Measurements from ENCODE around the gene NAT10.
"Not testable (repeated sequence)": the region's sequence is repeated elsewhere in the genome, so short reads cannot be mapped to it uniquely, and the experiment has no call there.

Gene NAT10

GRCh38 chr11:34168642-34169420 is 63.4 kb downstream of the NAT10 start:
- no peak for DNase-seq (ENCODE audit: low read depth)

- no peak for DNase-seq (ENCODE audit: low read depth)
Measured at GRCh38 chr11:34169686-34170085, 64.3 kb downstream of the NAT10 start.

- no peak for DNase-seq (ENCODE audit: low read depth)
Measured at GRCh38 chr11:34173050-34173449, 67.6 kb downstream of the NAT10 start.

GRCh38 chr11:34174412-34175041 is 69.1 kb downstream of the NAT10 start:
- DNase-seq (ENCODE audit: low read depth) = no peak

GRCh38 chr11:34175284-34176019 is 70.0 kb downstream of the NAT10 start:
- no peak for DNase-seq (ENCODE audit: low read depth)

- DNase-seq (ENCODE audit: low read depth) = no peak
Measured at GRCh38 chr11:34176751-34177209, 71.4 kb downstream of the NAT10 start.

GRCh38 chr11:34178209-34178821 is 72.9 kb downstream of the NAT10 start:
- DNase-seq (ENCODE audit: low read depth) = no peak

- DNase-seq (ENCODE audit: low read depth) = no peak
Measured at GRCh38 chr11:34179026-34179675, 73.7 kb downstream of the NAT10 start.

GRCh38 chr11:34180040-34180813 is 74.8 kb downstream of the NAT10 start:
- no peak for DNase-seq (ENCODE audit: low read depth)

GRCh38 chr11:34180814-34181165 is 75.4 kb downstream of the NAT10 start:
- DNase-seq (ENCODE audit: low read depth) = not testable (repeated sequence)

GRCh38 chr11:34181251-34181650 is 75.8 kb downstream of the NAT10 start:
- no peak for DNase-seq (ENCODE audit: low read depth)

GRCh38 chr11:34181856-34182405 is 76.5 kb downstream of the NAT10 start:
- no peak for DNase-seq (ENCODE audit: low read depth)

GRCh38 chr11:34182425-34182824 is 77.0 kb downstream of the NAT10 start:
- DNase-seq (ENCODE audit: low read depth) = no peak

- DNase-seq (ENCODE audit: low read depth) = no peak
Measured at GRCh38 chr11:34182921-34183685, 77.7 kb downstream of the NAT10 start.

- DNase-seq (ENCODE audit: low read depth) = no peak
Measured at GRCh38 chr11:34183848-34184391, 78.5 kb downstream of the NAT10 start.

GRCh38 chr11:34184505-34185015 is 79.1 kb downstream of the NAT10 start:
- DNase-seq (ENCODE audit: low read depth) = no peak

GRCh38 chr11:34185926-34186841 is 80.8 kb downstream of the NAT10 start:
- DNase-seq (ENCODE audit: low read depth) = no peak

- no peak for DNase-seq (ENCODE audit: low read depth)
Measured at GRCh38 chr11:34188181-34188580, 82.8 kb downstream of the NAT10 start.

All from HS-5 (cell line).